Keratinocyte (primary cell): ENCODE data around the gene HLA-F. TPM values are rescaled to one million over a fixed set of nuclear protein-coding genes. Genes with fewer than 3 reads are reported as not detected.

Experiments used
- DNase-seq: peaks from one replicate; pipeline ENCODE4 v3.0.0-alpha.2; 2011; ENCODE audit warnings: low read depth, missing footprints, low spot score
- FAIRE-seq: peaks from 2 replicates; lab custom pipeline; 2011; peaks lifted over from hg19 to GRCh38; lab: Jason Lieb, UNC
- H2AFZ ChIP-seq: 2 replicates; pipeline ENCODE4 v1.6.0; 2012; ENCODE audit warnings: low read length, control low read depth, inconsistent platforms; ENCODE audit not compliant: control insufficient read depth
- H3K27ac ChIP-seq: 2 replicates; pipeline ENCODE4 v1.5.1; 2011; ENCODE audit warnings: low read length; ENCODE audit not compliant: control insufficient read depth, insufficient read depth
- H3K27me3 ChIP-seq: 3 replicates; pipeline ENCODE4 v1.6.0; 2011; ENCODE audit warnings: low read length; ENCODE audit not compliant: control insufficient read depth, insufficient read depth; ENCODE audit errors: extremely low read depth
- H3K36me3 ChIP-seq, 2 experiments: 2 replicates in 1 of 2; 3 replicates in 1 of 2; pipeline ENCODE4 v1.5.1; 2011; ENCODE audit warnings: low read length in 2 of 2, mild to moderate bottlenecking in 1 of 2; ENCODE audit not compliant: control insufficient read depth in 2 of 2, insufficient read depth in 2 of 2; ENCODE audit errors: extremely low read depth in 1 of 2
- H3K4me1 ChIP-seq: 3 replicates; pipeline ENCODE4 v1.5.1; 2011; ENCODE audit warnings: low read length; ENCODE audit not compliant: control insufficient read depth, insufficient read depth; ENCODE audit errors: extremely low read depth
- H3K4me2 ChIP-seq: 3 replicates; pipeline ENCODE4 v1.6.0; 2011; ENCODE audit warnings: low read depth, low read length; ENCODE audit not compliant: control insufficient read depth, insufficient read depth; ENCODE audit errors: extremely low read depth
- H3K4me3 ChIP-seq, 3 experiments: fragments of 200-600 bp in 1 of 3; sonication (generic) in 1 of 3; 2 replicates in 2 of 3; 3 replicates in 1 of 3; pipeline ENCODE4 v1.5.1; 2011 to 2016; ENCODE audit warnings: low read length in 3 of 3, mild to moderate bottlenecking in 3 of 3, control low read depth in 2 of 3, inconsistent platforms in 1 of 3, low read depth in 1 of 3, mixed read lengths in 1 of 3, mixed run types in 1 of 3, moderate library complexity in 1 of 3; ENCODE audit not compliant: control insufficient read depth in 2 of 3, insufficient read depth in 2 of 3; ENCODE audit errors: extremely low read depth in 1 of 3
- H3K79me2 ChIP-seq: 2 replicates; pipeline ENCODE4 v1.6.0; 2012; ENCODE audit warnings: low read length; ENCODE audit not compliant: control insufficient read depth, insufficient read depth
- H3K9ac ChIP-seq: 3 replicates; pipeline ENCODE4 v1.6.0; 2011; ENCODE audit warnings: low read length; ENCODE audit not compliant: control insufficient read depth, insufficient read depth; ENCODE audit errors: extremely low read depth
- H3K9me1 ChIP-seq: 3 replicates; pipeline ENCODE4 v1.6.0; 2011; ENCODE audit warnings: low read length; ENCODE audit not compliant: control insufficient read depth, insufficient read depth; ENCODE audit errors: extremely low read depth
- H3K9me3 ChIP-seq: 2 replicates; pipeline ENCODE4 v1.5.1; 2012; ENCODE audit warnings: low read depth, low read length; ENCODE audit not compliant: control insufficient read depth
- H4K20me1 ChIP-seq: 3 replicates; pipeline ENCODE4 v1.6.0; 2011; ENCODE audit warnings: low read length; ENCODE audit not compliant: control insufficient read depth, insufficient read depth; ENCODE audit errors: extremely low read depth
- EZH2 ChIP-seq: IDR thresholded peaks from one replicate; pipeline ENCODE4 v1.6.1; 2012; ENCODE audit warnings: inconsistent platforms, mild to moderate bottlenecking, low read length, moderate library complexity
- dilution Hi-C: fragments of 300-500 bp; cut with MboI; formaldehyde crosslinking; loops from one replicate; pipeline ENCODE4 v1.7.0; 2020; ENCODE audit warnings: low sequenced_read_pairs; ENCODE audit not compliant: extremely low pct_ligation_motif_present
- polyA plus RNA-seq, 5 experiments: library from polyadenylated mRNA; depleted of rRNA in 3 of 5; stranded (reverse) in 3 of 5; stranded (forward) in 1 of 5; unstranded in 1 of 5; fragments of >200 nt; gene quantifications; 1 replicate in 1 of 5; 2 replicates in 3 of 5; 3 replicates in 1 of 5; pipeline versions ENCODE4 v1.2.1 to v1.2.3, GENCODE V29; 2011 to 2012; ENCODE audit warnings: missing spikeins in 2 of 5, low read depth in 1 of 5, low replicate concordance in 1 of 5
- TF ChIP-seq, protein P1 (sequence below), 3 experiments: IDR thresholded peaks in 1 of 3; conservative IDR thresholded peaks in 1 of 3; optimal IDR thresholded peaks in 1 of 3; 2 replicates in 2 of 3; 3 replicates in 1 of 3; pipeline versions ENCODE3 to v1.5.1; 2011; ENCODE audit warnings: low read length in 3 of 3, mild to moderate bottlenecking in 3 of 3, moderate library complexity in 2 of 3, control low read depth in 1 of 3, inconsistent platforms in 1 of 3; ENCODE audit not compliant: insufficient read depth in 2 of 3; ENCODE audit errors: extremely low read depth in 1 of 3

Gene HLA-F
- polyA plus RNA-seq, 1 donor (not counting 4 experiments of a cell fraction or from before 2014, with no cell fraction given): 36.2 TPM

GRCh38 chr6:29726001-29726400 is 2.8 kb downstream of the HLA-F start:
- TF ChIP-seq, protein P1, sequence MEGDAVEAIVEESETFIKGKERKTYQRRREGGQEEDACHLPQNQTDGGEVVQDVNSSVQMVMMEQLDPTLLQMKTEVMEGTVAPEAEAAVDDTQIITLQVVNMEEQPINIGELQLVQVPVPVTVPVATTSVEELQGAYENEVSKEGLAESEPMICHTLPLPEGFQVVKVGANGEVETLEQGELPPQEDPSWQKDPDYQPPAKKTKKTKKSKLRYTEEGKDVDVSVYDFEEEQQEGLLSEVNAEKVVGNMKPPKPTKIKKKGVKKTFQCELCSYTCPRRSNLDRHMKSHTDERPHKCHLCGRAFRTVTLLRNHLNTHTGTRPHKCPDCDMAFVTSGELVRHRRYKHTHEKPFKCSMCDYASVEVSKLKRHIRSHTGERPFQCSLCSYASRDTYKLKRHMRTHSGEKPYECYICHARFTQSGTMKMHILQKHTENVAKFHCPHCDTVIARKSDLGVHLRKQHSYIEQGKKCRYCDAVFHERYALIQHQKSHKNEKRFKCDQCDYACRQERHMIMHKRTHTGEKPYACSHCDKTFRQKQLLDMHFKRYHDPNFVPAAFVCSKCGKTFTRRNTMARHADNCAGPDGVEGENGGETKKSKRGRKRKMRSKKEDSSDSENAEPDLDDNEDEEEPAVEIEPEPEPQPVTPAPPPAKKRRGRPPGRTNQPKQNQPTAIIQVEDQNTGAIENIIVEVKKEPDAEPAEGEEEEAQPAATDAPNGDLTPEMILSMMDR (optimal IDR thresholded peaks at IDR 0.05 in 1 of 3, IDR thresholded peaks at IDR 0.05 in 1 of 3, conservative IDR thresholded peaks at IDR 0.05 in 1 of 3; ENCODE audit: extremely low read depth in 1 of 3, insufficient read depth in 2 of 3, low read length in 3 of 3): no peak
- TF ChIP-seq EZH2: no peak
- DNase-seq (no peak), FAIRE-seq (no peak)
- Histone ChIP-seq H3K9me1 (no peaks in the 10 kb centered on the region), H3K4me2 (no peak overlapping the region), H3K27me3 (no peaks in the 10 kb centered on the region), H3K79me2 (peaks cover 6% of the 10 kb centered on the region), H3K36me3 (peaks cover 3 to 14% of the 10 kb centered on the region in 2 experiments), H3K9ac (no peak overlapping the region), H3K27ac (no peak overlapping the region), H4K20me1 (no peaks in the 10 kb centered on the region), H3K4me1 (peaks cover 8% of the 10 kb centered on the region), H3K9me3 (no peaks in the 10 kb centered on the region), H3K4me3 (no peak overlapping the region), H2AFZ (no peak overlapping the region)
- dilution Hi-C loops: no loop called here

- FAIRE-seq: no peak
- no peaks in the 10 kb centered on the region for H3K9me3 ChIP-seq
- peaks cover 3 to 14% of the 10 kb centered on the region in 2 experiments for H3K36me3 ChIP-seq
- TF ChIP-seq, protein P1 (optimal IDR thresholded peaks at IDR 0.05 in 1 of 3, IDR thresholded peaks at IDR 0.05 in 1 of 3, conservative IDR thresholded peaks at IDR 0.05 in 1 of 3; ENCODE audit: extremely low read depth in 1 of 3, insufficient read depth in 2 of 3, low read length in 3 of 3): no peak
- TF ChIP-seq EZH2: no peak
- H2AFZ ChIP-seq: no peak overlapping the region
- DNase-seq: no peak
- no peak overlapping the region for H3K4me2 ChIP-seq
- H3K79me2 ChIP-seq: peaks cover 6% of the 10 kb centered on the region
- H4K20me1 ChIP-seq: no peaks in the 10 kb centered on the region
- dilution Hi-C loops: no loop called here
- H3K27ac ChIP-seq: no peak overlapping the region
- no peak overlapping the region for H3K9ac ChIP-seq
- H3K4me1 ChIP-seq: peaks cover 8% of the 10 kb centered on the region
- H3K4me3 ChIP-seq: no peak overlapping the region
- no peaks in the 10 kb centered on the region for H3K9me1 ChIP-seq
- no peaks in the 10 kb centered on the region for H3K27me3 ChIP-seq
Observed at GRCh38 chr6:29726571-29727194, 3.4 kb downstream of the HLA-F start.
